MM.1S (cell line): ENCODE measurements around the gene HSD17B14.
"Not testable (repeated sequence)": the region's sequence is repeated elsewhere in the genome, so short reads cannot be mapped to it uniquely, and the experiment has no call there.

Experiments used
- DNase-seq: peaks from one replicate; pipeline ENCODE4 v3.0.0-alpha.2; 2015
- H2AFZ ChIP-seq: fragments of 300-600 bp; sonication (generic); 2 replicates; pipeline ENCODE4 v1.6.0; 2016; ENCODE audit warnings: antibody characterized with exemption, low read length
- H3F3A ChIP-seq: fragments of 300-600 bp; sonication (generic); 2 replicates; pipeline ENCODE4 v1.6.1; 2016; ENCODE audit warnings: mild to moderate bottlenecking, antibody characterized with exemption, low read length, moderate library complexity, mixed read lengths; ENCODE audit not compliant: insufficient read depth
- H3K27ac ChIP-seq: fragments of 300-600 bp; sonication (generic); 2 replicates; pipeline ENCODE4 v1.5.1; 2016; ENCODE audit warnings: mild to moderate bottlenecking, low read length
- H3K27me3 ChIP-seq: fragments of 300-600 bp; sonication (generic); replicated peaks from 2 replicates; pipeline ENCODE4 v1.6.0; 2016; ENCODE audit warnings: low read length; ENCODE audit not compliant: insufficient read depth
- H3K36me3 ChIP-seq: fragments of 300-600 bp; sonication (generic); replicated peaks from 2 replicates; pipeline ENCODE4 v1.6.1; 2016; ENCODE audit warnings: mild to moderate bottlenecking, low read length, mixed read lengths; ENCODE audit not compliant: insufficient read depth
- H3K4me1 ChIP-seq: fragments of 300-600 bp; sonication (generic); 2 replicates; pipeline ENCODE4 v1.6.1; 2016; ENCODE audit warnings: low read length, mixed read lengths
- H3K4me2 ChIP-seq: fragments of 300-600 bp; sonication (generic); 2 replicates; pipeline ENCODE4 v1.6.0; 2016; ENCODE audit warnings: low read depth, low read length
- H3K4me3 ChIP-seq: fragments of 300-600 bp; sonication (generic); 2 replicates; pipeline ENCODE4 v1.5.1; 2016; ENCODE audit warnings: low read length, mixed read lengths
- H3K79me2 ChIP-seq: fragments of 300-600 bp; sonication (generic); 2 replicates; pipeline ENCODE4 v1.6.1; 2016; ENCODE audit warnings: mixed run types, low read length, mixed read lengths
- H3K9ac ChIP-seq: fragments of 300-600 bp; sonication (generic); 2 replicates; pipeline ENCODE4 v1.6.1; 2016; ENCODE audit warnings: low read length, mixed read lengths
- H3K9me2 ChIP-seq: fragments of 300-600 bp; sonication (generic); replicated peaks from 2 replicates; pipeline ENCODE4 v1.6.1; 2016; ENCODE audit warnings: mild to moderate bottlenecking, low read length, mixed read lengths; ENCODE audit not compliant: insufficient read depth
- H3K9me3 ChIP-seq: fragments of 300-600 bp; sonication (generic); replicated peaks from 2 replicates; pipeline ENCODE4 v1.6.1; 2016; ENCODE audit warnings: mild to moderate bottlenecking, low read length, mixed read lengths; ENCODE audit not compliant: insufficient read depth
- H4K20me1 ChIP-seq: fragments of 300-600 bp; sonication (generic); 2 replicates; pipeline ENCODE4 v1.6.1; 2016; ENCODE audit warnings: mild to moderate bottlenecking, low read length, moderate library complexity, mixed read lengths; ENCODE audit not compliant: insufficient read depth
- CTCF ChIP-seq: fragments of 300-600 bp; sonication (generic); IDR thresholded peaks from 2 replicates; pipeline ENCODE4 v1.5.1; 2016; ENCODE audit warnings: antibody characterized with exemption, low read length, mixed read lengths
- EZH2 ChIP-seq: fragments of 300-600 bp; sonication (generic); optimal IDR thresholded peaks from 2 replicates; pipeline ENCODE3; 2017; ENCODE audit warnings: low read depth, mild to moderate bottlenecking, antibody characterized with exemption, low read length, mixed read lengths
- EZH2phosphoT487 ChIP-seq: fragments of 300-600 bp; sonication (generic); IDR thresholded peaks from 2 replicates; pipeline ENCODE4 v1.6.1; 2018; ENCODE audit warnings: antibody characterized with exemption, low read length

HSD17B14 gene

GRCh38 chr19:48795055-48795684, 41.1 kb downstream of the HSD17B14 start:
- H3K36me3 ChIP-seq: no peaks in the 10 kb centered on the region
- no peak overlapping the region for H3K27ac ChIP-seq
- no peaks in the 10 kb centered on the region for H3K9me3 ChIP-seq
- no peaks in the 10 kb centered on the region for H3K79me2 ChIP-seq
- 0 out of 2 replicates have a peak overlapping the region, but pooled peaks have one; percentile 4 for H2AFZ ChIP-seq
- H4K20me1 ChIP-seq: no peaks in the 10 kb centered on the region
- H3F3A ChIP-seq: no peaks in the 10 kb centered on the region
- TF ChIP-seq CTCF (peak; percentile 95), EZH2 (no peak), EZH2phosphoT487 (no peak)
- no peaks in the 10 kb centered on the region for H3K4me1 ChIP-seq
- peak; percentile 90 for DNase-seq
- H3K9ac ChIP-seq: peak overlapping the region; percentile 11; the same call in 1 of the 2 replicates
- H3K27me3 ChIP-seq: no peaks in the 10 kb centered on the region
- H3K4me2 ChIP-seq: peak overlapping the region; percentile 36; the same call in 1 of the 2 replicates
- H3K4me3 ChIP-seq: peak overlapping the region; percentile 55
- H3K9me2 ChIP-seq: no peaks in the 10 kb centered on the region

- no peaks in the 10 kb centered on the region for H4K20me1 ChIP-seq
- H3K27me3 ChIP-seq: no peaks in the 10 kb centered on the region
- H3K9me2 ChIP-seq: no peaks in the 10 kb centered on the region
- H3K4me3 ChIP-seq: no peak overlapping the region
- H3K4me1 ChIP-seq: no peaks in the 10 kb centered on the region
- no peak overlapping the region for H3K4me2 ChIP-seq
- H3K36me3 ChIP-seq: no peaks in the 10 kb centered on the region
- no peaks in the 10 kb centered on the region for H3K79me2 ChIP-seq
- no peak for TF ChIP-seq EZH2
- no peak for TF ChIP-seq EZH2phosphoT487
- no peak for TF ChIP-seq CTCF
- H3K9me3 ChIP-seq: no peaks in the 10 kb centered on the region
- no peak overlapping the region for H3K27ac ChIP-seq
- H2AFZ ChIP-seq: no peak overlapping the region
- no peaks in the 10 kb centered on the region for H3F3A ChIP-seq
- DNase-seq: no peak
- H3K9ac ChIP-seq: no peak overlapping the region
Observed at GRCh38 chr19:48794291-48794690, 42.0 kb downstream of the HSD17B14 start.

- no peak for DNase-seq
Observed at GRCh38 chr19:48793271-48793670, 43.0 kb downstream of the HSD17B14 start.

GRCh38 chr19:48787331-48787730, 49.0 kb downstream of the HSD17B14 start:
- H3K9me2 ChIP-seq, H3K9me3 ChIP-seq, H3K9ac ChIP-seq, DNase-seq, H3F3A ChIP-seq, H3K4me2 ChIP-seq, H2AFZ ChIP-seq, H3K4me3 ChIP-seq, H3K27ac ChIP-seq, H3K4me1 ChIP-seq, H4K20me1 ChIP-seq, H3K79me2 ChIP-seq, H3K36me3 ChIP-seq: not testable (repeated sequence)
- H3K27me3 ChIP-seq: peaks cover 32% of the 10 kb centered on the region

More at GRCh38 chr19:48793271-48793670, 43.0 kb downstream of the HSD17B14 start:
- Histone ChIP-seq H4K20me1 (no peaks in the 10 kb centered on the region), H3F3A (no peaks in the 10 kb centered on the region), H3K27me3 (no peaks in the 10 kb centered on the region), H3K79me2 (no peaks in the 10 kb centered on the region), H2AFZ (no peak overlapping the region), H3K9ac (no peak overlapping the region), H3K9me2 (no peaks in the 10 kb centered on the region), H3K4me3 (no peak overlapping the region), H3K36me3 (no peaks in the 10 kb centered on the region), H3K4me2 (no peak overlapping the region), H3K4me1 (no peaks in the 10 kb centered on the region), H3K9me3 (no peaks in the 10 kb centered on the region), H3K27ac (no peak overlapping the region)
- TF ChIP-seq EZH2phosphoT487: no peak
- TF ChIP-seq CTCF: no peak
- no peak for TF ChIP-seq EZH2

- DNase-seq, H3K4me1 ChIP-seq, H3K27ac ChIP-seq, H3K4me3 ChIP-seq, H3K4me2 ChIP-seq, H4K20me1 ChIP-seq, H3K9me2 ChIP-seq, H3K79me2 ChIP-seq, H3K9me3 ChIP-seq, H3K9ac ChIP-seq, H3K36me3 ChIP-seq, H3F3A ChIP-seq, H2AFZ ChIP-seq: not testable (repeated sequence)
- H3K27me3 ChIP-seq: peaks cover 39% of the 10 kb centered on the region
Observed at GRCh38 chr19:48786422-48786821, 49.9 kb downstream of the HSD17B14 start.
